Karpas-422 (cell line): ENCODE data around the gene SKAP1. TPM values are rescaled to one million over a fixed set of nuclear protein-coding genes. Genes with fewer than 3 reads are reported as not detected.

Experiments used
- DNase-seq: peaks from one replicate; pipeline ENCODE4 v3.0.0-alpha.2; 2015
- H2AFZ ChIP-seq: fragments of 200-600 bp; sonication (generic); 2 replicates; pipeline ENCODE4 v1.6.1; 2014; ENCODE audit warnings: antibody characterized with exemption, low read length, mixed read lengths
- H3K27ac ChIP-seq: fragments of 200-600 bp; sonication (generic); 2 replicates; pipeline ENCODE4 v1.5.1; 2014; ENCODE audit warnings: mild to moderate bottlenecking, low read length, moderate library complexity
- H3K27me3 ChIP-seq: fragments of 200-600 bp; sonication (generic); 2 replicates; pipeline ENCODE4 v1.6.1; 2014; ENCODE audit warnings: low read length, mixed read lengths
- H3K36me3 ChIP-seq: fragments of 200-600 bp; sonication (generic); 2 replicates; pipeline ENCODE4 v1.6.1; 2014; ENCODE audit warnings: low read length, mixed read lengths; ENCODE audit not compliant: insufficient read depth
- H3K4me1 ChIP-seq: fragments of 200-600 bp; sonication (generic); 2 replicates; pipeline ENCODE4 v1.6.1; 2014; ENCODE audit warnings: mild to moderate bottlenecking, low read length, mixed read lengths
- H3K4me2 ChIP-seq: fragments of 200-600 bp; sonication (generic); 2 replicates; pipeline ENCODE4 v1.6.1; 2014; ENCODE audit warnings: low read length, low read depth, mild to moderate bottlenecking; ENCODE audit not compliant: poor library complexity, severe bottlenecking
- H3K4me3 ChIP-seq: fragments of 200-600 bp; sonication (generic); 2 replicates; pipeline ENCODE4 v1.5.1; 2014; ENCODE audit warnings: mild to moderate bottlenecking, antibody characterized with exemption, low read length, mixed read lengths
- H3K79me2 ChIP-seq: fragments of 200-600 bp; sonication (generic); 2 replicates; pipeline ENCODE4 v1.6.1; 2014; ENCODE audit warnings: mild to moderate bottlenecking, low read length, mixed read lengths
- H3K9ac ChIP-seq: fragments of 200-600 bp; sonication (generic); 2 replicates; pipeline ENCODE4 v1.6.0; 2014; ENCODE audit warnings: low read length
- H3K9me2 ChIP-seq: fragments of 200-600 bp; sonication (generic), shearing (Covaris generic); replicated peaks from 2 replicates; pipeline ENCODE4 v1.6.0; 2014; ENCODE audit warnings: mild to moderate bottlenecking, low read length, moderate library complexity; ENCODE audit not compliant: insufficient read depth
- H3K9me3 ChIP-seq: fragments of 300-700, 200-600 bp; sonication (generic); 2 replicates; pipeline ENCODE4 v1.6.1; 2014; ENCODE audit warnings: low read length, mixed read lengths
- H4K20me1 ChIP-seq: fragments of 200-600 bp; sonication (generic); 2 replicates; pipeline ENCODE4 v1.6.1; 2014; ENCODE audit warnings: mild to moderate bottlenecking, antibody characterized with exemption, low read length, low read depth; ENCODE audit not compliant: insufficient read depth
- total RNA-seq: library from RNA; depleted of rRNA; stranded (reverse); fragments of >200 nt; shearing (Covaris generic); gene quantifications from 2 replicates; pipeline ENCODE4 v1.2.3, GENCODE V29; 2014; ENCODE audit warnings: low replicate concordance

Gene SKAP1
- total RNA-seq, 1 experiment from 2014 or later: 1.2 TPM

- no peak overlapping the region for H3K27ac ChIP-seq
- peaks cover 3% of the 10 kb centered on the region; the same call in 1 of the 2 replicates for H3K36me3 ChIP-seq
- no peak overlapping the region for H3K9ac ChIP-seq
- no peaks in the 10 kb centered on the region for H3K27me3 ChIP-seq
- H3K9me2 ChIP-seq: no peaks in the 10 kb centered on the region
- H3K4me3 ChIP-seq: no peak overlapping the region
- H2AFZ ChIP-seq: no peak overlapping the region
- H3K9me3 ChIP-seq: no peaks in the 10 kb centered on the region
- no peaks in the 10 kb centered on the region for H4K20me1 ChIP-seq
- no peaks in the 10 kb centered on the region for H3K4me1 ChIP-seq
- H3K4me2 ChIP-seq: no peak overlapping the region
- DNase-seq: no peak
- H3K79me2 ChIP-seq: no peaks in the 10 kb centered on the region
Observed at GRCh38 chr17:48123776-48124388, 306.1 kb downstream of the SKAP1 start.

GRCh38 chr17:48123111-48123510, 306.9 kb downstream of the SKAP1 start:
- H3K36me3 ChIP-seq: peaks cover 5% of the 10 kb centered on the region; the same call in 1 of the 2 replicates
- H4K20me1 ChIP-seq: no peaks in the 10 kb centered on the region
- no peaks in the 10 kb centered on the region for H3K4me1 ChIP-seq
- no peak overlapping the region for H3K27ac ChIP-seq
- H3K9me2 ChIP-seq: no peaks in the 10 kb centered on the region
- H3K4me2 ChIP-seq: no peak overlapping the region
- H2AFZ ChIP-seq: no peak overlapping the region
- no peak overlapping the region for H3K9ac ChIP-seq
- no peak for DNase-seq
- H3K4me3 ChIP-seq: no peak overlapping the region
- no peaks in the 10 kb centered on the region for H3K27me3 ChIP-seq
- H3K79me2 ChIP-seq: no peaks in the 10 kb centered on the region
- H3K9me3 ChIP-seq: no peaks in the 10 kb centered on the region

- Histone ChIP-seq H3K4me3 (no peak overlapping the region), H3K4me1 (no peaks in the 10 kb centered on the region), H3K9ac (no peak overlapping the region), H4K20me1 (no peaks in the 10 kb centered on the region), H3K4me2 (no peak overlapping the region), H3K79me2 (no peaks in the 10 kb centered on the region), H3K27ac (no peak overlapping the region), H3K9me2 (no peaks in the 10 kb centered on the region), H3K36me3 (peaks cover 5% of the 10 kb centered on the region; the same call in 1 of the 2 replicates), H3K27me3 (no peaks in the 10 kb centered on the region), H2AFZ (no peak overlapping the region), H3K9me3 (no peaks in the 10 kb centered on the region)
- DNase-seq: no peak
Observed at GRCh38 chr17:48122665-48123045, 307.4 kb downstream of the SKAP1 start.

- Histone ChIP-seq H3K9ac (no peak overlapping the region), H4K20me1 (no peaks in the 10 kb centered on the region), H3K4me1 (no peaks in the 10 kb centered on the region), H3K9me2 (no peaks in the 10 kb centered on the region), H3K27ac (no peak overlapping the region), H3K4me3 (no peak overlapping the region), H3K27me3 (no peaks in the 10 kb centered on the region), H3K4me2 (no peak overlapping the region), H3K79me2 (no peaks in the 10 kb centered on the region), H2AFZ (no peak overlapping the region), H3K9me3 (no peaks in the 10 kb centered on the region), H3K36me3 (peaks cover 5% of the 10 kb centered on the region; the same call in 1 of the 2 replicates)
- DNase-seq: no peak
Observed at GRCh38 chr17:48121923-48122664, 307.9 kb downstream of the SKAP1 start.

GRCh38 chr17:48113201-48113676, 316.8 kb downstream of the SKAP1 start:
- peaks cover 32% of the 10 kb centered on the region for H3K4me1 ChIP-seq

GRCh38 chr17:48111937-48112241, 318.1 kb downstream of the SKAP1 start:
- Histone ChIP-seq H3K4me1 (peaks cover 34% of the 10 kb centered on the region), H2AFZ (no peak overlapping the region), H3K36me3 (peaks cover 4% of the 10 kb centered on the region; the same call in 1 of the 2 replicates), H3K9ac (no peak overlapping the region), H3K9me2 (no peaks in the 10 kb centered on the region), H3K4me2 (no peak overlapping the region), H3K27me3 (no peaks in the 10 kb centered on the region), H3K79me2 (peaks cover 51% of the 10 kb centered on the region), H4K20me1 (no peaks in the 10 kb centered on the region), H3K9me3 (no peaks in the 10 kb centered on the region), H3K27ac (no peak overlapping the region), H3K4me3 (no peak overlapping the region)
- DNase-seq: no peak

More at GRCh38 chr17:48113201-48113676, 316.8 kb downstream of the SKAP1 start:
- Histone ChIP-seq H3K27me3 (no peaks in the 10 kb centered on the region), H3K9ac (no peak overlapping the region), H3K4me2 (no peak overlapping the region), H3K4me3 (no peak overlapping the region), H3K27ac (no peak overlapping the region), H3K36me3 (peaks cover 4% of the 10 kb centered on the region; the same call in 1 of the 2 replicates), H3K9me3 (no peaks in the 10 kb centered on the region), H4K20me1 (no peaks in the 10 kb centered on the region), H3K79me2 (peaks cover 45% of the 10 kb centered on the region), H3K9me2 (no peaks in the 10 kb centered on the region), H2AFZ (no peak overlapping the region)
- peak; percentile 35 for DNase-seq

- no peaks in the 10 kb centered on the region for H3K9me3 ChIP-seq
- H3K27ac ChIP-seq: 0 out of 2 replicates have a peak overlapping the region, but pooled peaks have one; percentile 16
- H3K4me1 ChIP-seq: peaks cover 37% of the 10 kb centered on the region
- peaks cover 4% of the 10 kb centered on the region; the same call in 1 of the 2 replicates for H3K36me3 ChIP-seq
- H4K20me1 ChIP-seq: no peaks in the 10 kb centered on the region
- no peaks in the 10 kb centered on the region for H3K9me2 ChIP-seq
- H3K4me2 ChIP-seq: peak overlapping the region; percentile 57
- H2AFZ ChIP-seq: no peak overlapping the region
- no peak overlapping the region for H3K9ac ChIP-seq
- H3K79me2 ChIP-seq: peaks cover 51% of the 10 kb centered on the region
- peak overlapping the region; percentile 27; the same call in 1 of the 2 replicates for H3K4me3 ChIP-seq
- no peaks in the 10 kb centered on the region for H3K27me3 ChIP-seq
- DNase-seq: no peak
Observed at GRCh38 chr17:48110761-48111160, 319.3 kb downstream of the SKAP1 start.
